HG03095 (cell line): ENCODE results near the gene BNC2.

ENCODE experiments used
- ATAC-seq: cut with Tn5 transposase; IDR thresholded peaks from one replicate; pipeline ENCODE4 v1.9.1; 2021; ENCODE audit warnings: moderate library complexity; ENCODE audit not compliant: unreplicated experiment

BNC2 gene

DNA sequence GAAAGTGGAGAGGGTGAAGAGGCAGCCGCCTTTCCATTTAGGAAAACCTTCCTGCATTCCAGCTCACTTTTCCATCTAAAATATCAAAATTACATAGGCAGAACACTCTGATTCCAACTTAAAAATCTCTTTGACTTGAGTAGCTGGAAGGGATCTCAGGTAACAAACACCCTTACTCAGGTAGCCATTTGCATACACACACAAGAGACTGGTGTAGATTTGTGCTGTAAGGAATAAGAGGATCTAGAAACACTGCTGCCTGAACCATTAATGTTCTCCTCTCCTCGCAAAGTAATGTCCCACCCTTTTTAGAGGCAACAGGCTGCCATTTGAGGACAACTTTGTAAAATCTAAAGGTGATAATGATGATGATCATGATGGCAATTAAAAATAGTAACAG lies 53.5 kb downstream of the BNC2 start:
- no peak for ATAC-seq

DNA sequence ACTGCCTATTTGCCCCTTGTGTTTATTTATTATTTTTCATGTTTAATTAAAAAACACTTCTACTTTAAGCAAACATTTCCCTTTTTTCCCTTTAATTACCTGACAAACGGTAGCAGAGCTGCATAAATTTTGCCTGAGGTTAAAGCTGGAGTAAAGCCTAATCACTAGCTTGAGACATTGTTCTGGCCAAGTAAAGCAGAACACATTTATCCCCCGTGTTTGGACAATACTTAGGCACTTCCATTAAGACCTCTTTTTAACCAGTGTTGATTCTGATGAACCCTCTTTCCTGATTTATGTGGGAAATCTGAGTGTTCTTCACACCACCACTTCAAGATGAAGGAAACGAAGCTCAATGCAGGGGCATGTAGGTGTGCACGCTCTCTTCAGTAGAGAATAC lies 54.5 kb downstream of the BNC2 start:
- no peak for ATAC-seq

- no peak for ATAC-seq
These were observed 55.4 kb downstream of the BNC2 start for GRCh38 chr9:16815079-16815478.

- ATAC-seq: no peak
These were observed 56.6 kb downstream of the BNC2 start for GRCh38 chr9:16813838-16814237.

DNA sequence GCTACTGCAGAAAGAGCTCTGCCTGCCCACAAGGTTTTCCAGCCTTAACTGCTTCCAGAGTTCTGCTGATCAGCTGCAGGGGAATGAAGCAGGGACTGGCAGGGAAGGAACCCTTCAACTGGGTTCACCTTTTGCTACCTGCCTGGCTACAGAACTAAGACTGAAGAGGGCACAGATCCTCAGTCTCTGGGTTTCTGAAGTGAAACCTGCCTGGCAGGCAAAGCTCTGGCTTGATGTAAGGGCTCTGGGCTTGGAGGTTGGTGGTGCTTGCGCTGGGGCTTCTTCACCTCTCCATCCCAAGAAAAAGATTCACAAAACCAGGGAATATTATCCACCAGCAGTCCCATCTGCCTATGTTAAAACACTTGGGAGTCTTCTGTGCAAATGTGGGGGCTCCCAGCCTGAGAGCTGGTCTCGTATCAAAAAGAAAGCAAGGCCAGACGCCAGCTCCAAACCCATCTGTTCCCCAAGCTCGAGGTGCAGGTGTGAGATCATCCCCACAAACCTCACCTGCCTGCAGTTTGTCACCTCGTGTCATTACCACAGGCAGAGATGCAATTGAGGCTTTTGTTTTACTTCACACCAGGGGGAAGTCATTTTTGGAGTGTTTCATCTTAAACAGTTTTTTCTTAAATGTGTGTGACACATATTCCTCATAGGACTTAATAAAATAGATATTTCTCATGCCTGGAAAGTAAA lies 58.3 kb downstream of the BNC2 start:
- no peak for ATAC-seq

- ATAC-seq: no peak
These were observed 60.4 kb downstream of the BNC2 start for GRCh38 chr9:16809912-16810610.

DNA sequence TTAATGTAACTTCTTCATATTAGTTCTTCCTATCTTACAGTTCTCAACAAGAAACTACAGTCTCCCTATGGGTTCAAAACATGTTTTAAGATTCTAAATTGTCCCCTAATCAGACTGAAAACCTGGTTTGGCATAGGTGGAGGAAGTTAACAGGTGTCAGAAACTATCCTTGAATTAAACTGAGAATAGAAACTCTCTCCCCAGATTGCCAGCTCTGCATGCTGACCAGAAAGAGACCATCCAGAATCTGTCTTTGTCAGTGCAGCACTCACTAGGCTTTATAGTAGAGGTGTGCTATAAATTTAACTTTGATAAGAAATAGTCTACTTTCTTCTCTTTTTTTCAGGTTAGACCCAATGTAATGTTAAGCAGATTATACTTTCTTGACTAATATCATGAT lies 63.8 kb downstream of the BNC2 start:
- no peak for ATAC-seq

DNA sequence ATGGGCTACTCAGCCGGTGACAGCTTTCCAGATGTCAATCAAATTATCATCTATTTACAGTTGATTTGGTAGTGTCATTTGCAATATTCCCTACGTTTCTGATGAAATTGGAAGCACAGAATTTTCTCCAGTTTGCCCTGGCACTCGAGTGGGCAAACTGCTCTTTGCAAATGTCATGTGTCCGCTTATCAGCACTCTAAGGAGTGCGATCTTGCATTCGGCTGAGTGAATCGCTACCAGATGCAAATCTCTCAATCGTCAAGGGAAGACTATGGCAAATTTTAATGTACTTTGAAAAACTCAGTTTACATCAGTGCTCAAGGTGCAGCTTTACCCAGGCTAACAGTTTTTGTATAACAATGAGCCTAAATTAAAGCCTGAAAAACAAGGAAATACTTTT lies 66.8 kb downstream of the BNC2 start:
- no peak for ATAC-seq

DNA sequence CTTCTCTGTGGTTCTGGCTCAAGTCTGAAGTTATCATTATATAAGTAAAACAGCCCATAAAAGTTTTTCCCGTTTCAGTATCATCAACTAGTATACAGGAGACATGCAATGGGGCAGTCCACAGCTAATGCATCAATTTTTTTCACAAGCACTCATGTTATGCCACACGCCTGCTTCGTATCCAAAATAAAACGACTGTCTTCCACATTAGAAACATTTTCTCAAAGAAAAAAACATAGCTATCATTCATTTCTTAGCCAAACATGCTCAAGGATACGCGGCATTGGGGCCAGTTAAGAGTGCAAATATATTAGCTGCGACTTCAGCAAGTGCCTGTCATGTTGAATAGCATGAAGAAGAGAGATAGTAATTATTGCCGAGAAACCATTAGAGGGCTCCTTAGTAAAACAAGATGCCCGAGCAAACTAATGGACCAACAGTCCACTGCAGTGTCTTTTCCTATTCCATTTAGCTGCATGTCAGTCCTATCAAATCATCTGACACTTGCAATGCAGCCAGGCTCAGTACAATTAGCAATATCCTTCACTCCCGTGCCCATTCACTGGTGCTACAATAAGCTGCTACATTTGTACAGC lies 68.5 kb downstream of the BNC2 start:
- ATAC-seq: no peak

GRCh38 chr9:16796304-16796825 lies 74.1 kb downstream of the BNC2 start:
- ATAC-seq: no peak

DNA sequence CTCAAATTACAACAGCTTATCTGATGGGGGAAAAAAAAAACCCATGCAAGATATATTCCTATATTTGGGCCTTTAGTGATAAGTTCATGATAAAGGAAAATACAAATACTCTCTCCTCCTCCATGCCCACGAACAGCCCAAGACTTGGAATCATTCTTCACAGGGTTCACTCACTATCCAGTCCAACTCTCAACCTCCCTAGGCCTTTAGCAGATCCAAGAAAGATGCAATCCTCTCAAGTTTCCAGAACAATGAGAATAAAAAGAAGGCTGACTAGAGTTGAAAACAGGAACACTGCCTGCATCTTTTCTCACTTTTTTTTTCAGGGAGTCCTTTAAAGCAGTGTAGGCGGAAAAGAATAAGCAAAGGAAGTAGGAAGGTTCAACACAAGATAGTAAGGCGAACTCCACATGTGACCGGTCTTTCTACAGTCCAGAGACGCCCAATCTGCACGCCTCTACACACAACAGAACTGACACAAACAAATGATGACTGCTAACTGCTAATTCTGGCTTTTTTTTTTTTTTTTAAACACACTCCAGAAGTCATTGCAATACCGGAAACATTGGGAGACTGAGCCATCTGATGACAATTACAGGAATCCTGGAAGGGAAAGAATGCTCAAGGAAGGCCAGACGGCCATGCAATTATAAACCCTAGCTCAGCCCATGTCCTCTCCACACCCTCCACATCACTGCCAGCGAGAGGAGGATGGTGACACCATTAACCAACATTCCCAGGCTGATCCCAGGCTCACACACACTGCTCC lies 75.4 kb downstream of the BNC2 start:
- ATAC-seq: no peak

DNA sequence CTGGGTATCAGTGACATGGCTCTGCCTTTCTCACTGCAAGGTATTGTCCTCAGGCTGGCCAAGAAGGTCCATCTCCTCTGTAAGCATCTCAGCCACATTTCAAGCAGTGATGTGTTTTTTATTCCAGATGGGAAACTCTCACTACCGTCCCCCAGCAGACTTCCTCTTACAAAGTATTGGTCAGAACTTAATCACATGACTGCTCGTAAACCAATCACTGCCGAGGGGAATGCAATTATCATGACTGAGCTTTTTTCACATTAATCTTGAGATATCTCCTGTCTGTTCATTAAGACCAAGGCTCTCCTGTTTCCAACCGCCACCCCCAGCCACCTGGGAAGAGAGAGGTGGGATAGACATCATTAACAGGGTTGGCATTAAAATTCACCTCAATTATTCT lies 76.4 kb downstream of the BNC2 start:
- no peak for ATAC-seq

- no peak for ATAC-seq
These were observed 82.7 kb downstream of the BNC2 start for GRCh38 chr9:16787724-16788123.

DNA sequence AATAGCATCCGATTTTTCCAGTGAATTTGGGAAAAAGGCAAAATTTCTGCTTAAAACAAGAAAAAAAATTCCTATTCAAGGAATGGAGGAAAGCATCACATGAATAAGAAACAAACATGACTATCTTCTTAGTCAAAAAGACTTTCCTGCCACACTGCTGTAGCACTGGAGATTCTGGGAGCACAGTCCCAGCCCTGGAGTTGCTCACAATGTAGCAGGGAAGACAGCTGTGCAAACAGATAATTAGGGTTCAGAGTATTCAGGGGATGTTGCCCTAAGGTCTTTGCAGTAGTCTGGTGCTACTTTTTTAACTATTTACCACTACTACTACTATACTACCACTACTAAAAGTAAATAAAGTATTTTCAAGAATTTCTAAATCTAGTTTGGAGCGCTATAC lies 86.5 kb downstream of the BNC2 start:
- ATAC-seq: no peak

DNA sequence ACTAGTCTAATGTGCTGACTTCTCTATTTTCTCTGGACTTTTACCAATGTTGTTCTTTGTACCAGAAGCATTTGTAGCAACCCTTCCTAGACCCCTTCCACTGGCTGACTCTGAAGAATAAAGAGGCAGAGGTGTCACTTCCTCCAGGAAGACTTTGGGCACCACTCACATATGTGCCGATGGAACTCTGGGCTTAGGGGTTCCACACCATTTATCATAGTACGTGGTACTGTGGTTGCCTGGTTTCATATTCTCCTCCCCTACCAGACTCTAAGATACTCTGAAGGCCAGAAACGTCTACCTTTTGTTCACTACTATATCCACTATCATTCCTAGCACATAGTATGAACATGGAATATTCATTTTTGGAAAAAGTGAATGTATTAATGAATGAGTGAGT lies 88.0 kb downstream of the BNC2 start:
- no peak for ATAC-seq

- ATAC-seq: no peak
These were observed 95.1 kb downstream of the BNC2 start for GRCh38 chr9:16775330-16775729.

GRCh38 chr9:16773617-16774016 lies 96.9 kb downstream of the BNC2 start:
- no peak for ATAC-seq

GRCh38 chr9:16773116-16773515 lies 97.4 kb downstream of the BNC2 start:
- no peak for ATAC-seq

- ATAC-seq: no peak
These were observed 99.1 kb downstream of the BNC2 start for GRCh38 chr9:16771356-16771755.

GRCh38 chr9:16769291-16769690 lies 101.2 kb downstream of the BNC2 start:
- ATAC-seq: no peak

DNA sequence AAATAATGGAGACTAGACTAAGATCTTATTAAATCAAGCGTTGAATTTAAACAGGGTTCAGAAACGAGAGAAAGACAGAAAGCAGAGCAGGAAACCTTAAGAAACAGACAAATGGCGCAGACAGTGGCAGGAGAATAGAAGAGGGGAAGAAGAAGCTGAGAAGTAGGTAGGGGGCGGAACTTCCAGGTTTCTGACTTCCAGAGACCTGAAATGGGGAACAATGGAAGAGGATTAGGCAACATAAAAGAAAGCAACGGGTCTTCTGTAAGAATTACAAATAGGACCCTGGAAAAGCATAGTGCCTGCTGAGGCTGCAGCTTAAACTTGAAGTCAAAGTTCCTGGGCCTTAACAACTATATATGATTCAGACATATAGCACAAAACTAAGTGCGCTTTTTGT lies 101.7 kb downstream of the BNC2 start:
- no peak for ATAC-seq
